ENCODE measurements around the gene RNU6-7. TPM values are rescaled to one million over a fixed set of nuclear protein-coding genes. Genes with fewer than 3 reads are reported as not detected.

The RNU6-7 gene
- total and polyA plus RNA-seq, 2 of the 13 experiments (the other 11 are each of a cell fraction or from before 2014, with no cell fraction given): under 0.01 TPM; not detected in 1

GRCh38 chr14:32203928-32204357 lies 2.1 kb downstream of the RNU6-7 start (continued):
- TF ChIP-seq TCF12 (IDR thresholded peaks at IDR 0.05) (no peak), TCF12 (CRISPR knock-in tag; IDR thresholded peaks at IDR 0.05) (no peak), RARA (CRISPR knock-in tag; IDR thresholded peaks at IDR 0.05) (0 out of 2 replicates have a peak, but pooled peaks have one; percentile 36), SSRP1 (CRISPR knock-in tag; IDR thresholded peaks at IDR 0.05) (no peak), RFXANK (CRISPR knock-in tag; IDR thresholded peaks at IDR 0.05) (no peak), RXRB (CRISPR knock-in tag; IDR thresholded peaks at IDR 0.05; ENCODE audit: borderline replicate concordance) (no peak), RBM39 (IDR thresholded peaks at IDR 0.05; ENCODE audit: low read depth, low read length, poor library complexity, severe bottlenecking) (no peak), SMARCC2 (IDR thresholded peaks at IDR 0.05) (no peak), PAXIP1 (CRISPR knock-in tag; conservative IDR thresholded peaks at IDR 0.05) (no peak), E2F2 (CRISPR knock-in tag; IDR thresholded peaks at IDR 0.05; ENCODE audit: borderline replicate concordance) (no peak), ZMAT3 (CRISPR knock-in tag; conservative IDR thresholded peaks at IDR 0.05) (no peak; the same call in 1 of the 2 replicates), BCL3 (CRISPR knock-in tag; IDR thresholded peaks at IDR 0.05) (no peak), HIVEP1 (CRISPR knock-in tag; IDR thresholded peaks at IDR 0.05) (peak; percentile 47; the same call in 1 of the 2 replicates), AHDC1 (CRISPR knock-in tag; IDR thresholded peaks at IDR 0.05; ENCODE audit: borderline replicate concordance) (0 out of 2 replicates have a peak, but pooled peaks have one; percentile 6), ZNF160 (CRISPR knock-in tag; IDR thresholded peaks at IDR 0.05) (peak; percentile 23; the same call in 1 of the 2 replicates), HDAC6 (IDR thresholded peaks at IDR 0.05; ENCODE audit: low read depth, low read length) (no peak), TRIM22 (IDR thresholded peaks at IDR 0.05) (no peak), IRF2 (CRISPR knock-in tag; IDR thresholded peaks at IDR 0.05) (no peak; the same call in 1 of the 2 replicates)
